Globus pallidus (tissue), 1 donor: Measurements from ENCODE around the gene TANC1.

Experiments
- DNase-seq: peaks from one replicate; pipeline ENCODE4 v3.0.0-alpha.2; 2015; ENCODE audit warnings: low spot score

The TANC1 gene

DNA sequence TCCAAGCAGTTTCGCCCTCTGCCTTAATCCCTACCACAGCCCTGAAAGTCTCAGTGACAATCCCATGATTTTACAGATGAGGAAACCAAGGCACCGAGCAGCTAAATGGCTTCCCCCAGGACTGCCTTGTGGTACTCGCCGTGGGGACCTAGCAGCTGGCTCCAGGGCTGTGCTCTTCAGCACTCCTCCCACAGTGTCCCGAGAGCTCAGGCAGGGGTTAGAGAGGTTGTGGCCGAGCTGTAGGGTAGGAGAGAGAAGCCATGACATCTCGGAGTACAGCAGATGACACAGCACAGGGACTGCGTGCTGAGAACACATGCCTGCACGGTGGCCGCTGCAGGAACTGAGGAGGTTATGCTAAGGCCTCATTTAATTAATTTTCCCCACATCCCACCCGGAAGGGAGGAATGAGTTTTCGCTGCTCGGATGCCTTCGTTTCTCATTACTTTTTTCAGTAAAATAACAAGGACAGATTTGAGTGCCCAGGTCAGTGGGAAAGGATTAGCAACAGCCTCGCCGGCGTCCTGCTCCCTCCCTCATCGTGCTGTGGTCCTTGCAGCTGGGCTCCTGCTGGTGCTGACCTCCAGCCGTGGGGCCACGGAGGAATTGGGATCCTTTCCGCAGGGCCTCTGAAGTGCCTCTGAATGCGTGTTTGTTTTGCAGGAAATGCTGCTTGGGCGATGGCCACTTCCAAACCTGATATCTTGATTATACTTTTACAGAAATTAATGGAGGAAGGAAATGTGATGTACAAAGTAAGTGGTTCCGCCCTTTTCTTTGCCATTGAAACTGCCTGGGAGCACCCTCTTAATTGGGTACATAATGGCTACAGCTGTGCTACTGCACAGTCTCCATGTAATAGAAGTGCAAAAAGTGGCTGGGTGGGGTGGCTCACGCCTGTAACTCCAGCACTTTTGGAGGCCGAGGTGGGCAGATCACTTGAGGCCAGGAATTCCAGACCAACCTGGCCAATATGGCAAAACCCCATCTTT, 256.9 kb downstream of the TANC1 start:
- no peak for DNase-seq

DNA sequence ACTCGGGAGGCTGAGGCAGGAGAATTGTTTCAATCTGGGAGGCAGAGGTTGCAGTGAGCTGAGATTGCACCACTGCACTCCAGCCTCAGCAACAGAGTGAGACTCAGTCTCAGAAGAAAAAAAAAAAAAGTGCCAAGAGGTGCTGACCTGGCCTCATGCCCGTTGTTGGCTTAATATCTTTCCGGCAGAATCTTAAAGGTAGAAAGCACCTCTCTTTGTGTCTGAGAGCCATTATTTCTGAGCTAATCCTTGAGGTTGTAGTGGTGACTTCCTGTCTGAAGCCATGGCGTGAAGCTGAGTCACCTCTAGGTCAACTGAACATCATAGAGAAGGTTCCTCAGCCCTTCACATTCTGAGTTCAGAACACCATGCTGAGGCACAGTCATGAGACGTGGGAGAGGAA, 257.6 kb downstream of the TANC1 start:
- no peak for DNase-seq

DNA sequence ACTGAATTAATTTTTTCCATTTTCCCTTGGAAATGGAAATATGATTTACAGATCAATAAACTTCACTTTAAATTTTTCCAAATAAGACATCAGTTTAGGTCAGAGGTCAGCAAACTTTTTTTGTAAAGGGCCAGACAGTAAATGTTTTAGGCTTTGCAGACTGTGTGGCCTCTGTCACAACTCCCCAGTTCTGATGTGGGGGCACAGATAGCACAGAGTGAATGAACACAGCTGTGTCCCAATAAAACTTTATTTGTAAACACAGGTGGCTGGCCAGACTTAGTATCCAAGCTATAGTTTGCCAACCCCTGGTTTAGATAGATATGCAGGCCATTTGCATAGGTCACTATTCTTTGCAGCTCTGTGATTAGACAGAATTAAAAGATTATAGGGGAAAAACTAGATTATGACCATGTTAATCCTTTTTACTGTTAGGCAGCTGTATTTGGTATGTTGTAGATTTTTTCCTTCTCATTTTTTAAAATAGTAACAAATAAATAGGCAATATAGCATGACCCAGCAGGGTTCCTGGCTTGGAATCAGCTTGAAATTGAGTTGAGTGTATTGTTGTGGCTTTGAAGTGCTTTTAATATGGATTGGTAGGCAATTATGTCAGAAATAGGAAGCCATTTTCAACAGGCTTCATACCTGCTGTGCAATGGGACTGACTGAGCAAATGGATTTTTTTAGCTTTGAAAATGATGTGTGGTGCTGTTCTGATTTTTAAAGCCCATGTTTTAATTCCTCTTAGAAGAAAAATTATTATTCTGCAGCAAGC, 258.4 kb downstream of the TANC1 start:
- no peak for DNase-seq

DNA sequence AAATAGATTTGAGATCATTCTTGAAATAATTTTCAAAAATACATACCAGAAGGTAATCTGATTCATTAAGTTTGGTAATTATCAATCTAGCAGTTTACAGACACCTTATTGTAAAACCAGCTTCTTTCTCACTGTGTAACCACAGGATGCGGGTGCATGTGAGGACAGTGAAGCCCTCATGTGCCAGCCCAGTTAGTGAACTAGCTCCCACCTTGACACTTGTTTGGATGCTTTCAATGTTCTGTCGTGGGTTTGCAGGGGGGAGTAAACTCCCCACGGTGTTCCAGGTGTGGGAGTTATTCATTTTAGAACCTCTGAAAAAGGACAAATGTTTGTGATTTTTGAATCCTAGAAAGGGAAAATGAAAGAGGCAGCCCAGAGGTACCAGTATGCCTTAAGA, 259.0 kb downstream of the TANC1 start:
- DNase-seq, result no peak

DNA sequence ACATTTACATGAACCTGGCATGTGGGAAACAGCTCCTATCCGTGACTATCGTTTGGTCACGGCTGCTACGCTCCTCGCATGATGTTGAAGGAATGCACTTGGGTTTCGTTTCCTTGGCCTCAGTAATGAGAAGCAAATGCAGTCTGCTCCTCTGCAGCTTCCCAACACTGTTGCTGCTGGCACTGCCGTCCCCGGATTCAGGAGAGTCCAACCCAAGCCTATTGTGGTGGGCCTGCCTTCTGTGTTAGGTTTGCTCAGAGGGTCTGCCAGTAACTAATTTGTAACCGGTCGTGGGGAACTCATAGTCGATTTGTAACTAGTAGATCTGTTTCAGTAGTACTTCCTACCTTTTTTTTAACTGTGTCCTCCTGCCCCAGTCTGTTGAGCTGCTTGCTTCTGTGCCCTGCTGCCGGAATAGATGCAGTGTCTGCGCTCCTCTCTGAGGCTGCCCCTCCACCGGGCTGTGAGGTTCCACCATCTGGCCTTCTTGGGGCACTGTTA, 259.7 kb downstream of the TANC1 start:
- DNase-seq, result no peak

DNA sequence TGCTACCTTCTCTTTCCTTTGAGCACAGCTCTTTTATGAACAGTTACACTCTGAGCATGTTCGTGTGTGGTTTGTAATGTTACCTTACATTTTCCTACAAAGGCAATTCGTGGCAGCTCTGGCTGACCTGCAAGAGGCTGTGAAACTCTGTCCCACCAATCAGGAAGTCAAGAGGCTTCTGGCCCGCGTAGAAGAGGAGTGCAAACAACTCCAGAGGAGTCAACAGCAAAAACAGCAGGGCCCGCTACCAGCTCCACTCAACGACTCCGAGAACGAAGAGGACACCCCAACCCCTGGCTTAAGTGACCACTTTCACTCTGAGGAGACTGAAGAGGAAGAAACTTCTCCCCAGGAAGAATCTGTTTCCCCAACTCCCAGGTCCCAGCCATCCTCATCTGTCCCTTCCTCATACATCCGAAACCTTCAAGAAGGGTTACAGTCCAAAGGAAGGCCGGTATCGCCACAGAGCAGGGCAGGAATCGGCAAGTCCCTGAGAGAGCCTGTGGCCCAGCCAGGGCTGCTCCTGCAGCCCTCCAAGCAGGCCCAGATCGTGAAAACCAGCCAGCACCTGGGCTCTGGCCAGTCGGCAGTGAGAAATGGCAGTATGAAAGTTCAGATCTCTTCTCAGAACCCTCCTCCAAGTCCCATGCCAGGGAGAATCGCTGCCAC, 261.2 kb downstream of the TANC1 start:
- DNase-seq, result no peak

DNA sequence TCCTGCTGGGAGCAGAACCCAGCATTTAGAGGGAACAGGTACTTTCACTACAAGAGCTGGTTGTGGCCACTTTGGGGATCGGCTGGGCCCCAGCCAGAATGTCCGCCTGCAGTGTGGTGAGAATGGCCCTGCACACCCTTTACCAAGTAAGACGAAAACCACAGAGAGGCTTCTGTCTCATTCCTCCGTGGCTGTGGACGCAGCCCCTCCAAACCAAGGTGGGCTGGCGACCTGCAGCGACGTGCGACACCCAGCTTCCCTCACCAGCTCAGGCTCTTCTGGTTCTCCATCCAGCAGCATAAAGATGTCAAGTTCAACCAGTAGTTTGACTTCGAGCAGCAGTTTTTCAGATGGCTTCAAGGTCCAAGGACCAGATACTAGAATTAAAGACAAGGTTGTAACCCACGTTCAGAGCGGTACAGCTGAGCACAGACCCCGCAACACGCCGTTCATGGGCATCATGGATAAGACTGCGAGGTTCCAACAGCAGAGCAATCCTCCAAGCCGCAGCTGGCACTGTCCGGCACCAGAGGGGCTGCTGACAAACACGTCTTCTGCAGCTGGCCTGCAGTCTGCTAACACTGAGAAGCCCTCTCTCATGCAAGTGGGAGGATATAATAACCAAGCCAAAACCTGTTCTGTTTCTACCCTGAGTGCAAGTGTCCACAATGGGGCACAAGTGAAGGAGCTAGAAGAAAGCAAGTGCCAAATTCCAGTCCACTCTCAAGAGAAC, 261.9 kb downstream of the TANC1 start:
- peak; percentile 54 for DNase-seq

DNA sequence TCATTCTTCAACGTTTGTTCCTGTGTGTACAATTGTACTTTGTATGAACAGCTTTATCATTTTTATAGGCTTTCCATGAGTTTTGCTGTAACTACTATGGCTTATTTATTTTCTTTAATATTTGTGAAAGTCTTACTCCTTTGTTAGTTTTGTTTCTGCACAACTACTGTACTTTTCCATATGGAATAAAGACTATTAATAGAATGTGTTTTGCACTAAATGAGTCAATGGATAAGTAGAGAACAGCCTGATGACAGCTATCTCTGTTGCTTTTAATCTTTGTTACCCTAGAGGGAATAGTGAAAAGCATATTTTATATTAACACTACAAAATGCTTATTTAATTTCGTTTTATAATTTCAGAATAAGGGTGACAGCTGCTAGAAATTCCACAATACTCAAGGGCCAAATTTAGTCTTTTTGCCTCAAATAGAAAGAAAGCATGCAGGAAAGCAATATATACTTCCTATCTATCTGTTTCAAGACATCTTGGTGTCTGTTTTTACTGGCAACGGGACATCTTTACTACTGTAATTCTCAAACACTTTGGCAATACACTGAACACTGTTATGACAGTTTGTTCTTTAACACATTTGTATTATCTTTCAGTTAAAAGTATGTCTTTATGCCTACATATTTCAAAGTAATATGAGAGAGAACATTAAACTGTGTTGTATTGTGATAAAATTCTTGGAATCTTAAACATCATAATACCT, 264.2 kb downstream of the TANC1 start:
- no peak for DNase-seq

DNA sequence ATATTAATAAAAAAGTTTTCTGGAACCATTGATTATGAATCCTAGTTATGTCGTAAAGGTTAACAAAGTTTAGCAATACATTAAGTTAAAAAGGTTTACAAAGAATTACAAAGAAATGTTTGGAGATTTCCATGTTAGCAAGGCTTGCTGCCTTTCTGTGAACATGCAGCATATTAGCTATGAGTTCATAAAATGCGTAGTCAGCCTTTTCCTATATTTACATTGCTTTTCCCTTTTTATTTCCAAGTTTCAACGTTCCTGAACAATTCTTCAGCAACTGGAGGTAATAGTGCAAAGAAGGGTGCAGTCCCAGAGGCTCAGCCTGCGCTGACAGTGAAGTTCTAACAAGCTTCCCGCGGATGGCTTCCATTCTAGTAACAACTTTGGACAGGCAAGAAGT, 266.4 kb downstream of the TANC1 start:
- no peak for DNase-seq

DNA sequence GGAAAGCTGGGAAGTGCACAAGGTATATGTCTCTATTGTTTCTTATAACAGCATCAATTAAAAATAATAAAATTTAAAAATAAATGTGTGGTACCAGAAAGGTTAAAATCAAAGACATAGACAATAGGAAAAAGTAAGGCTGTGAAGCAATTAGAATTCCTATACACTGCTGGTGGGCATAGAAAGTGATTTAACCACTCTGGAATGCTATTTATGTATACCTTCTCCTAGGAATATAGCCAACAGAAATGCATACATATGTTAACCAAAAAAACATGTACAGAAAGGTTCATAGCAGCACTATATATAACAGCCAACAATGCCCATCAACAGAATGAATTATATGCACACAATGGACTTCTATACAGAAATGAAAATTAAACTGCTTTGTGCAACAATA, 275.1 kb downstream of the TANC1 start:
- DNase-seq, result no peak

DNA sequence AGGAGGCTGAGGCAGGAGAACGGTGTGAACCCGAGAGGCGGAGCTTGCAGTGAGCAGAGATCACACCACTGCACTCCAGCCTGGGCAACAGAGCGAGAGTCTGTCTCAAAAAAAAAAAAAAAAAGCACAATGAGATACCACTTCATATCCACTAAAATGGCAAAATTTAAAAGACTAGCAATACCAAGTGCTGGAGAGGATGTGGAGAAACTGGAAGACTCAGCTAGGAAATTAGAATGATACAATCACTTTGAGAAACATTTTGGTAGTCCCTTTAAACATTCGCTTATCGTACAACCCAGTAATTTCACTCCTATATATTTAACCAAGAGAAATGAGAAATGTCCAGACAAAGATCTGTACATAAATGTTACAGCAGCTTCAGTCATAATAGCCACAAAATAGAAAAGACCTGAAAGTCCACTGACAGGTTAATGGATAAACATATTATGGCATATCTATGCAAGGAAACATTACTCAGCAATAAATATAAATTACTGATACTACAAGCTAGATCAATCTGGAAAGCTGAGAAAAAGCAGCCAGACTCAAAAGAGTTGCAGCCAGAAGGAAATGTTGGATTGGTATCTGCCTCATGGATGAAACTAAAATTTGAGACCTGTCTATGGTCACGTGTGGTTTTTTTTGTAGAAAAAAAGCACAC, 278.0 kb downstream of the TANC1 start:
- no peak for DNase-seq

DNA sequence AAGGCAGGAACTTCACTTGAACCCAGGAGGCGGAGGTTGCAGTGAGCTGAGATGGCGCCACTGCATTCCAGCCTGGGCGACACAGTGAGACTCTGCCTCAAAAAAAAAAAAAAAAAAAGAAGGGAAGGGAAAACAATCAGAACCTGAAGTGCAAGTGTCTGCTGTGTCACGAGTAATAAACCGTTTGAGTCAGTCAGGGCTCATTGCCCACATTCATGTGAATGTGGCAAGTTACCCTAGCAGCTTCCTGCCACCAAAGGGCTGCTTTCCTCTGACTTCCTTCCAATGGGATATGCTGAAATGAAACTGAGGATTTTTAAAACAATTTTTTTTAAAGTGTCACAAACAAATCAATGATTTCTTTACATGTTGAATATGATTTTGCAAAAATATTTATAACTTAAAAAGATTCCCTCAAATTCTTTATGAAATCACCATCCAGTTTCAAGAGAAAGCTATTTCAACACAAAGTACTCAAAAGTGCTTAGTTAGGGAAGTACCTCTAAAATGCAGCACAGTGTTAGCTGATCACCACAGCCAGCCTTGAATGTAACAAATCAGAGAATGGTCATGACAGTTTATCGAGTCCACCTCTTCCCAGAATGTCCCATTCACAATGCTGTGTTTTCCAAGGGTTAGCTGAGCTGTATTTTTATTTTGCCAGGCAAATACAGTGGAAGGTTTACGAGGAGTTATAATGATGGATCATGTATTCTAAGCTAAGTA, 281.7 kb downstream of the TANC1 start:
- DNase-seq, result peak; percentile 85

DNA sequence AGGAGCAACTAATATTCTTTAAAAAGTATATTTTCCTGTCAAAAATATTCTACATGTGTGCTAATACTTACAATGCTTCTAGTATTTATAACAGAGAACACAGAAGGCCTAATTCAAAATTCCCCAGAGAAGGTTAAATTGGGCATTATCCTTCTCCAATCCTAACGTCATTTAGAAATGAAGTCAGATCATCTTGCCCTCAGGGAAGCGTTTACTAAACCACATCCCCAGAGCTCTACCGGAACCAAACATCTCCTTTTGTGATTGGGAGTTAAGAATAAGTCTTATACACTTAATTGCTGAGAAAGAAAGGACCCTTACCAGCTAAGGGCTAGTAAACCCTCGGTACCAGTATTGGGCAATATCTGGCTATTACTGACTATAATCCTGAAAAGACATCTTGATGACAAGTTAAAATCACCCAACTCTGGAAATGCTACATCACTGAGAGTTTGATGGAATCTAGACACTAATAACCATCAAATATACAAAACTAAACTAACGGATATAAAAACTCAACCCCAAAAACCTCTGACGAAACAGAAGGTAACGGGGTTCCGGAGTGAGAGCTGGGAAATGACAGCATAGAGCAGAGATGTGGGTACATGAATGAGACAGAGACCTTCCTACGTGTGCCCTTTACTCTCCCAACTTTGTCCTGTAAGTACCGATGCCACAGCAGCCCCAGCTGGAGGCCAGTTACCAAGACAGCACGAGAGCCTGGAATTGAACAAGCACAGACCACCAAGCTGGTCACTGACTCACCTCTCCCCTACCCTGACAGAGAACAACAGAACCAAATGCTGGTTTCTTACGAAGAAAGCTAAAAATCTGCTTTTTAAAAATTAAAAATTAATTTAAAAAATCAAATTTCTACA, 283.1 kb downstream of the TANC1 start:
- DNase-seq, result no peak

DNA sequence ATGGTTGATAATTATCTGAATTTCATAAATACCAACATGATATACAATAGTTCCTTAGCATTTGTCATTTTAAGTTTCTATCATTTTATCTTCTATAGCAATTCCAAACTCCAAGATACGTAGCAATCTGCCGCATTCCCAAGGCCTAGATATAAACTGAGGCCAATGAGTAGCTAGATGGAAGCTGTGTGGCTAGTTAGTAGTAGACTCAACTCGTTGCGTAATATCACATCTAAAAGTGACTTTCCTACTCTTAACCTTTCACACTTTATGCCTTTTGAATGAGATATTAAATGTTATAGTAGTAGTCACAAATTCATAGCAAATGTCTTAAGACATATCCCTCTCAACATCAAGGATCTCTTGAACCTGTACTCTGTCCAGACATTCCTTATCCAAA, 284.5 kb downstream of the TANC1 start:
- no peak for DNase-seq

DNA sequence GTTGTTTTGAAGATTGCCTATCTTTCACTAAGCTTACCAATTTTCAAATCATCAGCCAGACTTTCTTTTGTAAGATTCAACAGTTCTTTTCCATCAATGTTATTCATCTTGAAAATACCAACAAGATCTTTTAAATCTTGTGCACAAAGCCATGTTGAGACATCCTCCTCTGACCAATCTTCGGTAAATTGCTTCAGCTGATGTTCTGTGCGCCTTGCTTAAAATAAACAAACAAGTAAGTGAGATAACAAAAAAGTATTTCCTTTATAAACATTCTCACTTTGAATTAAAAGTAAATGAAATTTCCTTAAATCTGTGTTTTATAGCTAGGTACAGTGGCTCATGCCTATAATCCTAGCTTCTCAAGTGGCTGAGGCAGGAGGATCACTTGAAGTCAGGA, 287.7 kb downstream of the TANC1 start:
- no peak for DNase-seq

DNA sequence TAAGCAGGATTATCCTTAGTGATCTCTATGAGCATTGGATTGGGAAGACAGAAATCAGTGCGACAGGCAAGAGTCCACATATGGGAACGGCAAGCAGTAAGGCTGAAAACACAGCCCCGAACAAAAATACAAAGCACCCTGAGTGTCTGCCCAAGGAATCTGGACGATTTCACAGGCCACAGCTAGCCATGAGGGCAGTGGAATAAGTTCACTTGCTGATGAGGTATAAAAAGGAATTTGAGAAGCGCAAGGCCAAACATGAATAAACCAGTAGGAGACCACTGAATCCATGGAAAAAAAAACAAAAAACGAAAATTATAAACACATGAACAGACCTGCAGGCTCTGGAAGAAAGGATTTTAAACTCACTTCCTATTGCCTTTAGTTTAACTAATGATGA, 293.8 kb downstream of the TANC1 start:
- no peak for DNase-seq

DNA sequence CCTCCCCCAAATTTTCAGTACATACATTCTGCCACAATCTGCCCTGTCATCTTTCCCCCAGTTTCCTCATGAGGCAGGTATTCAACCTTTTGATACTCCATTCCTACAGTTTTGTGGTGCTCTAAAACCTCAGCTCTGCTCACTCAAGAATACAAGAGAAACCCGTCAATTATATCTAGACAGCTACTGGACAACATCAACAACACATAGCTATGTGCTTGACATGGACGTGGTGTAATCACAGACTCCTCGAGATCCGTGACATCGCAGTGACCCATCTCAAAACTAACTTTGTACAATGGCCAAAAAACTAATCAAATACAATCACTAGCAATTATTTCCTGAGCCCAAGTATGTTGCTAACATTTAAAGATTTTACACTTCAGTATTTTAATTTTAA, 294.5 kb downstream of the TANC1 start:
- no peak for DNase-seq

DNA sequence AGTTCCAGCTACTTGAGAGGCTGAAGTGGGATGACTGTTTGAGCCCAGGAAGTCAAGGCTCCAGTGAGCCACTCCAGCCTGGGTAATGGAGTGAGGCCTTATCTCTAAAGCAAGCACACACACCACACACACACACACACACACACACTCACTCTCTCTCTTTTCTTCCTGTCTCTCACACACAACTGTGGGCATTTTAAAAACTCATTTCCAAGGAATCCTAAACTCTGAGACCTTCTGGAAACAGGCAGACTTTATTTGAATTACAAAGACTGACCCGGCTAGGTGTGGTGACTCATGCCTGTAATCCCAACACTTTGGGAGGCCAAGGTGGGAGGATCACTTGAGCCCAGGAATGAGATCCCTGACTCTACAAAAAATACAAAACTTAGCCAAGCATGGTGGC, 296.7 kb downstream of the TANC1 start:
- no peak for DNase-seq

DNA sequence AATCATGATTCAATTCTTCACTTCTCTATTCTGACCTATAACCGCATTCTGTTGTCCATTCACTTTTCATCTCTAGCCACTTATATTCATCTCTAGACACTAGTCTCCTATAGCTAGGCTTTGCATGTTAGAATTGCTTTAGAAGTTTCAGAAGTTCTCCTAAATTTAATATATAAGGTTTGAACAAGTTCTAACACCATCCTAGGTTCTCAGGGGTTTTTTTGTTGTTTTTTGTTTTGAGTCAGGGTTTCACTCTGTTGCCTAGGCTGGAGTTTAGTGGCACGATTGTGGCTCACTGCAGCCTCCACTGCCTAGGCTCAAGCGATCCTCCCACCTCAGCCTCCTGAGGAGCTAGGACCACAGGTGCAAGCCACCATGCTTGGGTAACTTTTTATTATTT, 298.1 kb downstream of the TANC1 start:
- DNase-seq, result no peak
